HG02884 (cell line): ENCODE data around the gene GM2A.

Experiments
- ATAC-seq: cut with Tn5 transposase; IDR thresholded peaks from one replicate; pipeline ENCODE4 v1.9.1; 2021; ENCODE audit warnings: mild to moderate bottlenecking, moderate library complexity; ENCODE audit not compliant: unreplicated experiment

The GM2A gene

GRCh38 chr5:151252762-151253604, at the start of gene GM2A:
Gene GM2A (plus strand): TSS chr5:151253185. CDS start chr5:151253217, 32 bp downstream.
- ATAC-seq: peak; percentile 74

DNA sequence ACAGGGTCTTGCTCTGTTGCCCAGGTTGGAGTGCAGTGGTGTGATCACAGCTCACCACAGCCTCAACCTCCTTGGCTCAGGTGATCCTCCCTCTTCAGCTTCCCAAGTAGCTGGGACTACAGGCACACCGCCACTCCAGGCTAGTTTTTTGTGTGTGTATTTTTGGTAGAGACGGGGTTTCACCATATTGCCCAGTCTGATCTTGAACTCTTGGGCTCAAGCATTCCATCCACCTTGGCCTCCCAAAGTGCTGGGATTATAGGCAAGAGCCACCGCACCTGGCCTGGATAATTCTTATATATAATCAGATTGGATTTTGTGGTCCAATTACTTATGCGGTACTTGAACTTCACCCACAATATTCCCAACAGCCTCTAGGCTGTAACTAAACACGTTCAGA, 48.9 kb upstream of the GM2A start:
- ATAC-seq: no peak

DNA sequence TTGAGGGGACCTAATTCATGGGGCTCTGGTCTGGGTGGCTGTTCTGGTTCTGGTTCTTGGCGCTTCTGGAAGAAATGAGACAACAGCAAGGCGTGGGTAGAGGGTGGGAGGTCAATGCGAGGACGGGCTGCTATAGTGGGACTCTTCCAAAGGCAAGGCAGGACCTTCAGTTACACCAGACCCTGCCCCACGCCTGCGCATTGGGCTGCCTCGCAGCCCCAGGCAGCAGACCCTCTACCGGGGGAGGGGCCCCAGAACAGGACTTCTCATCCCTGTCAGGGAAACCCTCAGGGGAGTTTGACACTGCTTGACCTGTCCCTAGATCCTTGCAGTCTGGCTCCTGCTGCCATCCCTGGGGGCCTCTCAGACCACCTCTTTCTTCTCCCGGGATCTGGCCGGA, 47.6 kb upstream of the GM2A start:
- ATAC-seq: no peak

- no peak for ATAC-seq
Observed at GRCh38 chr5:151208481-151208914, 44.5 kb upstream of the GM2A start.

DNA sequence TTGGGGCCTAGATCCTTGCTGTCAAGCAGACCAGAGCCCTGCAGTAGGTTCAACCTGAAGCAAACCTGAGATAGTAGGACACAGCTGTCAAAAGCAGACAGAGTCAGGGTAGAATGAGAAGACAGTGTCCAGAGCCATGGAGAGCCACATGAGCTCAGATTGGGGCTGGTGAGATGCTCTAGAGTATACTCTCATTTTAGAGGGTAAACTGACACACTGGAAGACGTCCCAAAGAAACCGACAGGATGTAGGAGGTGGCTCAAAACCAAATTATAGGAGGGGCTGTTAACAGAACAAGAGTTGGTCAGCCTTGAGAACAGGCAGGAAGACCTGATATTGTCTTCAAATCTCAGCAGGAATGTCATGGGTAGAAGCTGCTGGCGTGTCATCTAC, 40.6 kb upstream of the GM2A start:
- no peak for ATAC-seq

DNA sequence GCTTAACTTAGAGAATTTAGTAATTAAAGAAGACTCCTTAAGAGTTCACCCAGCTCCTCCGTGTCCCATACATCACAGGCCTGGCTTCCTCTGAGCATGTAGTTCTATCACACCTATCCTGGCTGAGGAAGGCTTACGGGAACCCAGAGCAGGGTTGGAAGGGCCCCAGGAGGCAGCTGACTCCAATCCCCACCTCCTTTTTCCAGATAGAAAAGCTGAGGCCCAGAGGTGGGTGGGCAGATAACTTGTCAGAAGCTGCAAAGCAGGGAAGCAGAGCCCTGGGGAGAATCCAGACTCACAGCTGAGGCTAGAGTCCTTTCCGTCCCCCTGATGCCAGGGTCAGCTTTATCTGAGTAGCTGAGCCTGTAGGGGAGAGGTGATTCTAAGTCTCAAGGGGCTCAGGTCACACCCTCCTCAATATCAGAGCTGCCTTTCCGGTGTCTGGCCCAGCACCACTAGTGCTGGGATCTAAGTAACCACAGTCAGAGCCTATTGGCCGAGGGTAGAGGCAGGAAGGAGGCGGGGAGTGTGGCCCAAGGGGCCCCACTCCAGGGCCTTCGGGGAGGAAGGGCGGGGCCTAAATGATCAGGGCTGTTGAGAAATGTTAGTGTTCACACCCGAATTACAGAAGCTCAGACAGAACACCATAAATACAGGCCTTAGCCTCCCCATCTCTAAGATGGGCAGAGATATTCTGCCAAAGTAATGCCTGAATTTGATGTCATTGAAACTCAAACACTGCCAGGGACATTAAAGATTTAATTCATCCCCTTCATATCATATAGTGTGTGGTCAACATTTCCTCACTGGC, 39.0 kb upstream of the GM2A start:
- peak; percentile 74 for ATAC-seq

DNA sequence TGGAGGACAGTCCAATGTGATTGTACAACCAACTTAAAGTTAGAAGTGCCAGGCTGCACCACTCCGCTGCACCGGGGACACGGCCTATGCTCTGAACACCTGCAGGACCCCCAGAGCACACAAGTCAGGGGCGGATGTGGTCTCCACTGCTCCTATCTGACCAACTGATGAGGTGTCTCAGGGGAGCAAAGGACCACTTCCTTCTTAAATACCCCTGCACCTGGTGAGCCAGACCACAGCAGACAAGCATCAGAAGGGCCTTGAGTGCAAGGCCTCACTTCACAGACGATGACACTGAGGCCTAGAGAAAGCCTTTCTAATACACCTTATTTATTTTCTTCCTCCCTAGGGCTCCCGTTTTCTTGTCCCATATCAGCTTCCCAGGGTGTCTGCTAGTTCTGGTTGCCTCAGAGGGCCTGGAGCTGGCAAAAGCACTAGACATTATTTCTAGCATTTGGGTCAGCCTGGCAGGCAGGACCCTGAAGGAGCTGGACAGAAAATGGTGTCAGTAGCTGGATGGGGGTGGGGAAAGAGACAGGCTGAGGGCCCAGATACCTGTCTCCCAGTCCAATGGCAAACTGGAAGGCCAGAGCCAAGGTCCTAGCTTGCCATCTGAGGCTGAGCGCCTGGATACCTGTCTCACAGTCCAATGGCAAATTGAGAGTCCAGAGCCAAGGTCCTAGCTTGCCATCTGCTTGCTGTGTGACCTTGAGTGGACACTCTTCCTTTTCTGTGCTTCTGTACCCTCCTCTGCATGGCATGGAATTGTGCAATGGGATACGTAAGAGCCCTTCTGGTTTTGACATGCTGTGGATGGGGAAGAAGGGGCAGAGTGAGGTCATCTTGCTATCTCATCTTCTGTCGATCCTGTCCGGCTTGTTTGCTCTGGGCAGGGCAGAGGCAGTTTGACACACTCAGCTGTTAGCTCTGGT, 38.1 kb upstream of the GM2A start:
- peak; percentile 42 for ATAC-seq

DNA sequence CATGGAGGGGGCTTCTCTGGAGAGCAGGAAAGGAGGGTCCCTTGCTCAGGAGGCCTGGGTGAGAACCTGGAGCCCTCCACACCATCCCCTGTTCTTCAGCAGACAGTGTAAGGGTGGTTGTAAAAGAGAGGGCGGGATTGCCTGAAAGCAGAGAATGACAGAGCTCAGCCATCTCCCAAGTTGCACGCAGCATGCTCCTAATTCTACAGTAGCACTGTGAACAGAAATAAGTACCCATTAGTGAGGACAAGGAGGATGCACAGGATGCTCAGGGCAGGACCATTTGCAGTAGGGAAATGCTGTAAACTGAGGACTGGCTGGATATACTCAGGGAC, 37.5 kb upstream of the GM2A start:
- ATAC-seq: no peak

- no peak for ATAC-seq
Observed at GRCh38 chr5:151216781-151217180, 36.2 kb upstream of the GM2A start.

DNA sequence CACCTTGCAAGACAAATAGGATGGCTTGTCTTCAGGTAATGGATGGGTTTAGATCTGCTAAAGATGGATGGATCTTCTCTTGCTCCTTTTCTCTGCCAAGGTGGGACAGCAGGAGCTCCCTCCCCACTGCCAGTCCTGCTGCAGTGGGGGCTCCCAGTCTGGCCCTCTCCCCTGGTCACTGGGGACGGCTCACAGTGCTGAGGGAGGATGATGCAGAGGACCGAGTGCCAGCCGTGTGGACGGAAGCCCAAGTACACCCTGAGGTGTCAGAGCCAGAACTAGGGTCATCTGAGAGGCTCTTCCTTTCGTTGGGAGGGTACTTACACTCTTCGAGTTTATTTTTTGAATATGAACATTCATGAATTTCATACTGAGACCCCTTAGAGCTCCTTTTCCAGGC, 34.8 kb upstream of the GM2A start:
- no peak for ATAC-seq

DNA sequence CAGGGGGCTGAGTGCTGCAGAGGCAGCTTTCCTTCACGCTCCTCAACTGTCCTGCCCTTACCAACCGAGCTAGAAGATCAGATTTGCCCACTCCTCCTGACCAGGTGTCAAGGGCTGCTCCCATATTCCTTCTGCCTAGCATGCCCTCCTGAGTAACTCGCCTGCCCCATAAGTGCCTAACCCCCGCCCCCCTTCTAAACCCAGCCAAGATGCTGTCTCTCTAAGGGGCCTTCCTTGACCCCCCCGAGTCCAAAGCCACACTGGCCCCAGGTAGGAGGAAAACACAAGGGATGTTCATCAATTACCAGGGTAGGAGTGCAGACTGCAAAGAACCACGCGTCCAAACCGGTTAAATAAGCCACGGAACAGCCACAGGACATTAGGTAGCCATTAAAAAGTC, 33.8 kb upstream of the GM2A start:
- no peak for ATAC-seq

DNA sequence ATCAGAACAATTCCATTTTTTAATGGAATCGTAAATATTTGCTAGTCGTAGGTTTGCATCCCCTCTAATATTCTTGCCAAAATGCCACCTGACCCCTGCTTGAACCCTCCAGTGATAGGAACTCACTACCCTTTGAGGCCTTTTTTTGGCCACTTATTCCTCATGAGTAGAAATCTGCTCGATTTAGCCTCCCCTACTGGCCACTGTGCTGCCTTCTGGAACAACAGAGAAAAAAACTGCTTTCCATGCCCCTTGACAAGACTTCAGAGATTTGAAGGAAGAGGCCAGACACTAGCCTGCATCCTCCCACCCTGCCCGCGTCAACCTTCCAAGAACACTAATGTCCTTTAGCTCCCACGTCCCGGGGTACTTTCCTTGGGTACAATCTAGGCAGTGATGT, 33.2 kb upstream of the GM2A start:
- ATAC-seq: no peak

DNA sequence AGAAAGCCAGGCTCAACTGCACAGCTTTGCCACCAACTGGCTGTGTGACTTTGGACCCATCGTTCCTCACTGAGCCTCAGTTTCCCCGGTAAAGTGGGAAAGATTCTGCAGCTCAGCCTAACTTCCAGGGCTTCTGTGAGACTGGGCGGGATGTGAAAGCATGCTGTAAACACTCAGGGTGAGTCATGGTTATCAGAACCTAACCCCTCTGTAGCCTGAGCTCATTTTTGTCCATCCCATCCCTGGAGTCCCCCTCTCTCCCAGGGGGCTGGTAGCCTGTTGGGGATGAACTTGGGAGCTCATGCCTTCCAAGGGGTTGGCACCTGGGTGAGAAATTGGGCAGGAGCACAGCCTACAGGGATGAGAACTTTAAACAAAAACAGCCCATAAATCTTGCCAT, 31.4 kb upstream of the GM2A start:
- ATAC-seq: no peak

DNA sequence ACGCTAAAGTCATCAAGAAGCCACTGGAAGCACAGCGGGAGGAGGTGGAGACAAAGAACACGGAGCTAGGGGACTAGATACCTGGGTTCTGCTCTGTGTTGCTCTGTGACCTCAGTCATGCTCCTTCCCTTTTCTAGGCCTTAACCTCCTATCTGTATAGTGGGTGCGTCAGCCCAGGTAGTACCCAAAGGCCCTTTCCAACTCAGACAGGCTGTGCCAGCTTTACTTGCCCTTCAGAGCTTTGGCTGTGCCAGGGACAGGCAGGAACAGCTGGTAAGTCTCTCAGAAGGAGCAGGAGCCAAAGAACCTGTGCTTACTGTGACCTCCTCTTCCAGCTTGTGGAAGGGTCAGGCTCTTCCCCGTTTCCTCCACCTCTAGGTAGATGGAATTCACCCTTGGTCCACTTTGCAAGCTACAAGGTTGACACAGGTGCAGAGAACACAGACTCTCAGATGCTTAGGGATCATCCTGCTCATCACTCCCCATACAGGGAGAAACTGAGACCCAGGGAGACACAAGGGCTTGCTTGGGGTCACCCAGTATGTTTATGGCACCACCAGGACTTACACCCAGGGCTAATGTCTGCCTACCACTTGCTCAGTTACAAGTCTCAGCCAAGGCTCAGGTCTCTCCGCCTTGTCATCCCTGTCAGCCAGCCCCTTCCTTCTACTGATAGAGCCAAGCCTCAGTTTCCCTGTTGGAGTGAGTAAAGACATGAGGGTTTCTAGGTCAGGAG, 30.8 kb upstream of the GM2A start:
- no peak for ATAC-seq

DNA sequence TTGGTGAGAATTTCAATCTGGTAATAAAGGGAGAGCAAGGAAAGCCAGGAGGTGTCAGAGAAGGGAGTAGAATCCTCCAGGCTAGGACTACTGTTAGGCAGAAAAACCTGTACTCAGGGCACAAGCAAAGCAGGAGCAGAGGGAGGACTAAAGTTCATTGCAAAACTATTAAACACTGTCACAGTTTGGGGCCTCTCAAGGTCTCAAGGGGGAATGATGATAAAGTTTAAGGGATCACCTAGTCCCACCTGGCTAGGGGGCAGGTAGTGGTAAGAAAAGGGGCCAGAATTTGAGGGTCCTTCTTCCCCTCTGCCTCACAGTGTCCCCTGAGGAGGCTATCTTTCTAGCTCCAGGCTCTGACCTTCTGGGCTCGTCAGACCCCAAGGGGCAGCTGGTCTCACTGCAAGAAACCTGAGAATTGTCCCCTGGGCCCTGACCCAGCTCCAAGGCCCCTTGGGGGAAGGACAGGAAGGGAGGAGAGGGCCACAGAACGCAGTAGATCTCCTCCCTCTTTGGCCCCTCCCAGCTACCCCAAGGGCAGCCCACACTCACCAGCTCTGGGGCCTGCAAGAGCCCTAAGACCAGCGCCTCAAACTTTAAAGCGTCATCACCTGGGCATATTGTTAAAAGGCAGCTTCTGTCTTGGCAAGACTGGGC, 30.1 kb upstream of the GM2A start:
- ATAC-seq: peak; percentile 65

DNA sequence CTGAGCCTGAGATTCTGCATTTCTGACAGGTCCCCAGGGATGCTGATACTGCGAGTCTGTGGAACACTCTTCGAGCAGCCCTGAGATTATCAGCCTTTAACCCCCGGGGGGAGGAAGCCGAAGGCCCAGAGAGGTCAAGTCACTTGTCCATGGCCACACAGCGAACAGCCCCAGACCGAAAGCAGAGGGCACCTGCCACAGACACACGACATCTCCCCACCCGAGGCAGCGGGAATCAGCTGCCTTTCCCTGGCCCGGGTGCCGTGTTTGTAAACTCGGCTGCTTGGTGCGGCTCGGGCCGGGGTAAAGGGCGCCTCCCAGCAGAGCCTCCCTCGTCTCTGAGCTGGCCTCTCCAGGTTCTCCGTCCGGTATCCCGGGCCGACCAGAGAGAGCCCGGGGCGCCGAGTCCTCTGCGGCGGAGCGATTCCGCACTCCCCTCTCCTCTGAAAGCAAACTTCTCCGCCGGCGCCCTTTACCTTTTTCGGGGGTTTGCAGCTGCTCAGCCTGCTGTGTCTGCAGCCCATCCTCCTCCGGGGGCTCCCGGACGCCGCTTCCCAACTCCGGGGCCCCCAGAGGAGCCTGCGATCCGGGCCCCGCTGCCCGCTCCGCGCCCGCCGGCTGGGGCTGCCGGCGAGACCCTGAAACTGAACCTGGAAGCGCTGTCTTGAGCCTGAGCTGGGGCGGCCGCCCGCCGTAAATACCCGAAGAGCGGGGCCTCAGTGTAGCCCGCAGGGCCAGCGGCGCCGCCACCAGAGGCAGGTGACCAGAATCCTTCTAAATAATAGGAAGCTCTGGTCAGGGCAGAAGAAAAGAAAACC, 29.3 kb upstream of the GM2A start, which contains the start of gene CCDC69:
Gene CCDC69, minus strand, starts transcription at position 646 of the 818 bp plus-strand sequence. Its CDS starts 122 bp downstream, at position 524.
- peak; percentile 64 for ATAC-seq

DNA sequence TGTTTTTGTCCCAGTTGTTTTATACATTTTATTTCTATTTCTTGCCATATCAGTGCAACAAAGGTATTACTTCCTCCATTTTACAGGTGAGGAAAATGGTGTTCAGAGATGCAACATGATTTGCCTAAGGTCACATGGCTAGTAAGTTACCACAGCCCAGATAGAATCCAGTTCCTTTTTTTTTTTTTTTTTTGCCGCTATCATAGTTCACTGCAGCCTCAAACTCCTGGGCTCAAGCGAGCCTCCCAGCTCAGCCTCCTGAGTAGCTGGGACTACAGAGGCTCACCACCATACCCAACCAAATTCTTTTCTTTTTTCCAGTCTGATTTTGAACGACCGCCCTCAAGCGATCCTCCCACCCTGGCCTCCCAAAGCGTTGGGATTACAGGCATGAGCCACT, 28.6 kb upstream of the GM2A start:
- peak; percentile 34 for ATAC-seq

DNA sequence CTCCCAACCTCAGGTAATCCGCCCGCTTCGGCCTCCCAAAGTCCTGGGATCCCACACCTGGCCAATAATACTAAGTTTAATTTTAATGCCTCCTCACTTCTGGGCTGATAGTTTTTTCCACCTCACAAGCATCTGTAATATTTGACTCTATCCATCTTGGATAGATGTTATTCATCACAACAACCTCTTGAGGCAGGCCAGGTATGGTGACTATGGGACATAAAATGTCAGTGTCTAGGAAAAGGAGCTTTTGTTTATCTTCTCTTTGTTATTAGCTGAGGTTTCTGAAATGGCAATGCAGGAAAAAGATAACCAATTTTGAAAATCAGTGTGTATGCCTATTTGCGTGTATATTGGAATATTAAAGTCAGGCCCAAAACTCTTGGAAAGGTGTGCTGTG, 27.9 kb upstream of the GM2A start:
- ATAC-seq: no peak

DNA sequence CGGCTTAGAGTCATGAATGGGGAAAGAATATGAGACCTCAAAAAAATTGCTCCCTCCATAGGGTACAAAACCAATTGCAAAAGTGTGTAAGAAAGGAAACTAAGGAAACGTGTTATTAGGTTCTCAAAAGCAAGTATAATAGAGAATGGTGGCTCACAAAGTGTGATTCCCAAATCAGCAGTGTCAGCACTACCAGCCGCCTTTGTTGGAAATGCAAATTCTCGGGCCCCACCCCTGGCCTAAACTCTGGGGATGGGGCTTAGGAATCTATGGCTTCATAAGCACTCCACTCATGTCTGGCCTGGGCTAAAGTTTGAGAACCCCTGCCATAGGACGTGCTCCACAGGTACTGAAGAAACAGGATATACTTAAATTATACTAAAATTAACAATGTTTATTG, 27.5 kb upstream of the GM2A start:
- ATAC-seq: no peak
